IPS DF 6.9 (cell line): ENCODE measurements around the gene NRXN3.
"Not testable (repeated sequence)": the region's sequence is repeated elsewhere in the genome, so short reads cannot be mapped to it uniquely, and the experiment has no call there.

Experiments
- DNase-seq: peaks from one replicate; pipeline ENCODE4 v3.0.0-alpha.2; 2013; ENCODE audit warnings: low read depth, low spot score
- H3K27ac ChIP-seq: one replicate; pipeline ENCODE4 v1.5.1; 2013; ENCODE audit warnings: low read length, control low read depth
- H3K27me3 ChIP-seq: 2 replicates; pipeline ENCODE4 v1.6.1; 2013; ENCODE audit warnings: mild to moderate bottlenecking, low read length; ENCODE audit not compliant: control insufficient read depth, insufficient read depth
- H3K36me3 ChIP-seq: 2 replicates; pipeline ENCODE4 v1.6.1; 2013; ENCODE audit warnings: low read length; ENCODE audit not compliant: control insufficient read depth, insufficient read depth
- H3K4me1 ChIP-seq: 2 replicates; pipeline ENCODE4 v1.6.1; 2013; ENCODE audit warnings: low read length; ENCODE audit not compliant: control insufficient read depth, insufficient read depth
- H3K4me3 ChIP-seq: 2 replicates; pipeline ENCODE4 v1.5.1; 2013; ENCODE audit warnings: mild to moderate bottlenecking, low read length
- H3K9me3 ChIP-seq: 2 replicates; pipeline ENCODE4 v1.6.1; 2013; ENCODE audit warnings: low read length, inconsistent platforms; ENCODE audit not compliant: control insufficient read depth, insufficient read depth
- WGBS: extraction: QIAGEN DNeasy Blood & Tissue Kit; methylation state at CpG from one replicate; pipeline ENCODE4 v1.1.7; 2013; ENCODE audit warnings: mixed read lengths, missing lambda C conversion rate; ENCODE audit not compliant: insufficient read length, insufficient coverage; 5-methylcytosine and 5-hydroxymethylcytosine counted together

Gene NRXN3

DNA sequence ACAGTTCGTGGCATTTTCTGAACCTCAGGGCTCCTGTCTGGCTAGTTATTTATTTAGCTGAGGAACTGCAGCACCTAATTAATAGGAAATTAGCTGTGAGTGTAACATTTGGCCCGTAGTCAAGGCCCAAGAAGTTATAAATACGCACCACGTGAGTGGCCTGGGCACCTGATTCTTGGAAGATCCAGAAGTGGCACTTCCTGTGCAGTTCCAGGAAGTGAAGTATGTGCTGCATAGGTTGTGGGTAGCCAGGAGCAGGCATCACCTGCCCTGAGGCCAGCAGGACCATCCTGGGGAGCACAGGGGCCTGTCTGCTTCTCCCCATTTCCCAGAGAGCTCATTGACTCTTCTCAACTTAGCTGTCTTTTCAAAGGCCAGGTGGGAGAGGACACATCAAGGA lies 255.6 kb downstream of the NRXN3 start:
- Histone ChIP-seq H3K4me3 (no peak overlapping the region), H3K9me3 (no peaks in the 10 kb centered on the region), H3K36me3 (no peaks in the 10 kb centered on the region), H3K4me1 (no peaks in the 10 kb centered on the region), H3K27me3 (no peaks in the 10 kb centered on the region), H3K27ac (no peak overlapping the region)
- no peak for DNase-seq
- WGBS = no CpG with 5 or more reads among the region's 4 CpGs

DNA sequence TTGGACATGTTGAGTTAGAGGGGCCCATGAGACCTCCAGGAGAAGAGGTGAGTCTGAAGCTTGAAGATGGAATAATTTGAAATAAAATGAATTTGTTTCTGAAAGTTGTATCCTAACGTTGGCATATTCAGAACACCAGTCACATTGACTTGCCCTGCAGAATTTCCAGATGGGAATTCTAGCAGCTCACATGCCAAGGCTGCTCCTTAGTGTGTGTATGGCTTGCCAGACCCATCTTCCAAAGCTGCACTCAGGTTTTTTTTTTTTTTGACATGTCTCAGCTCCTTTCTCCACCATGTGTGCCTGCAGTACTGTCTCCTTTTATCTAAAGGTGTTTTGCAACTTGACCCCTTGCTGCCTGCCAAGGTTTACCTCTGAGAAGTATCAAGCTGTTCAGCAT lies 261.9 kb downstream of the NRXN3 start:
- Histone ChIP-seq H3K27me3 (no peaks in the 10 kb centered on the region), H3K4me3 (no peak overlapping the region), H3K4me1 (no peaks in the 10 kb centered on the region), H3K27ac (no peak overlapping the region), H3K36me3 (no peaks in the 10 kb centered on the region), H3K9me3 (no peaks in the 10 kb centered on the region)
- WGBS = no CpG with 5 or more reads among the region's 1 CpG
- no peak for DNase-seq

DNA sequence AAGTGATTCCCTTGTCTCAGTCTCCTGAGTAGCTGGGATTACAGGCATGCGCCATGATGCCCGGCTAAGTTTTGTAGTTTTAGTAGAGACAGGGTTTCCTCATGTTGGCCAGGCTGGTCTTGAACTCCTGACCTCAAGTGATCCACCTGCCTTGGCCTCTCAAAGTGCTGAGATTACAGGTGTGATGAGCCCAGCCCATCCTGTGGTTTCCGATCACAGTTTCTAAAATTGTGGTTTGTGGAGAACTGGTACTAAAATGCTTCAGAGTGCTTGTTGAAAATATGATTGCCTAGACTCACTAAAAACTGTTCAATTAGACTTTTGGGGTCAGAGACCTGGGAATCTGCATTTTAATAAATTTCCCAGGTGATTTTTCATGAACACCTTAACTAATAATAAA lies 267.3 kb downstream of the NRXN3 start:
- H3K4me3 ChIP-seq, DNase-seq, H3K27me3 ChIP-seq, H3K36me3 ChIP-seq, H3K9me3 ChIP-seq, H3K4me1 ChIP-seq, H3K27ac ChIP-seq: not testable (repeated sequence)
- WGBS = no CpG with 5 or more reads among the region's 3 CpGs

GRCh38 chr14:78440356-78440894 lies 270.3 kb downstream of the NRXN3 start:
- Histone ChIP-seq H3K4me3 (no peak overlapping the region), H3K36me3 (no peaks in the 10 kb centered on the region), H3K4me1 (no peaks in the 10 kb centered on the region), H3K27me3 (no peaks in the 10 kb centered on the region), H3K27ac (no peak overlapping the region), H3K9me3 (no peaks in the 10 kb centered on the region)
- no CpG with 5 or more reads among the region's 7 CpGs for WGBS
- DNase-seq = no peak

DNA sequence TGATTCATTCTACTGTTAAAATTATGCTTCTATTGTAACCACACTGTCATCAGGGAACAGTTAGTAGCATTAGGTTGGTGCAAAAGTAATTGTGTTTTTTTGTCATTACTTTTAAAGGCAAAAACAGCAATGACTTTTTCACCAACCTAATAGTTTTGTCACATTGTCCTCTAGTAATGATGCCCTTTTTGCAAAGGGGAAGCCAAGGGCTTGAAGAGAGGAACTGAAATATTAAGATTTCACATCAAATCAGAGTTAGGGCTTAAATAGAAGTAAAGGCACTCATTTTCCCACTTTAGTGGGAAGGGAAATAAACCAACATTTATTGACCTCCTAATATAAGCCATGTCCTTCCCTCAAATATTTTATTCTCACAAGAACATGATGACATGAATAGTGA lies 273.7 kb downstream of the NRXN3 start:
- DNase-seq = no peak
- Histone ChIP-seq H3K27me3 (no peaks in the 10 kb centered on the region), H3K4me1 (no peaks in the 10 kb centered on the region), H3K4me3 (no peak overlapping the region), H3K9me3 (no peaks in the 10 kb centered on the region), H3K36me3 (no peaks in the 10 kb centered on the region), H3K27ac (no peak overlapping the region)

GRCh38 chr14:78445275-78445674 lies 275.1 kb downstream of the NRXN3 start:
- no peaks in the 10 kb centered on the region for H3K27me3 ChIP-seq
- no peak for DNase-seq
- no peaks in the 10 kb centered on the region for H3K9me3 ChIP-seq
- H3K36me3 ChIP-seq = no peaks in the 10 kb centered on the region
- H3K27ac ChIP-seq = no peak overlapping the region
- H3K4me3 ChIP-seq = no peak overlapping the region
- WGBS = no CpG with 5 or more reads among the region's 3 CpGs
- no peaks in the 10 kb centered on the region for H3K4me1 ChIP-seq

DNA sequence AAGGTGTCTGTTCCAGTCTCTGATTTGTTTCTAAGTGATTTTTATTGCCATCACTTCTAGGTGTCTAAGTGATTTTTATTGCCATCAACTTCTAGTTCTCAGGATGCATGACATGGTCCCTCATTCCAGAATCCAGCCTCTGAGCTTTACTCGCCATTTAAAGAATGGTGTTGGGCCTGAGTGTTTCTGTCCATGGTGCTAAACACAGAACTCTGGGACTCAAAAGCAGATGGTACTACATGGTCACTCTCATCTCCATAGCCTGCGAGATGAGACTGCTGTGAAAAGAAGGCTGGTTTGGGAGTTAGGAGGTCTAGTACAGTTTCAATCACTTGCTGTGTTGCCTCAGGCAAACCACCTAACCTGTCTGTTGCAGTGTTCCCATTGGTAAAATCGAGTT lies 276.6 kb downstream of the NRXN3 start:
- H3K4me3 ChIP-seq = no peak overlapping the region
- no peaks in the 10 kb centered on the region for H3K27me3 ChIP-seq
- no peak for DNase-seq
- H3K9me3 ChIP-seq = no peaks in the 10 kb centered on the region
- no peak overlapping the region for H3K27ac ChIP-seq
- H3K36me3 ChIP-seq = no peaks in the 10 kb centered on the region
- no peaks in the 10 kb centered on the region for H3K4me1 ChIP-seq
- no CpG with 5 or more reads among the region's 3 CpGs for WGBS

GRCh38 chr14:78448164-78449094 lies 278.3 kb downstream of the NRXN3 start:
- no peaks in the 10 kb centered on the region for H3K27me3 ChIP-seq
- no CpG with 5 or more reads among the region's 13 CpGs for WGBS
- no peaks in the 10 kb centered on the region for H3K36me3 ChIP-seq
- peak; percentile 73 for DNase-seq
- H3K9me3 ChIP-seq = no peaks in the 10 kb centered on the region
- no peaks in the 10 kb centered on the region for H3K4me1 ChIP-seq
- no peak overlapping the region for H3K27ac ChIP-seq
- no peak overlapping the region for H3K4me3 ChIP-seq

DNA sequence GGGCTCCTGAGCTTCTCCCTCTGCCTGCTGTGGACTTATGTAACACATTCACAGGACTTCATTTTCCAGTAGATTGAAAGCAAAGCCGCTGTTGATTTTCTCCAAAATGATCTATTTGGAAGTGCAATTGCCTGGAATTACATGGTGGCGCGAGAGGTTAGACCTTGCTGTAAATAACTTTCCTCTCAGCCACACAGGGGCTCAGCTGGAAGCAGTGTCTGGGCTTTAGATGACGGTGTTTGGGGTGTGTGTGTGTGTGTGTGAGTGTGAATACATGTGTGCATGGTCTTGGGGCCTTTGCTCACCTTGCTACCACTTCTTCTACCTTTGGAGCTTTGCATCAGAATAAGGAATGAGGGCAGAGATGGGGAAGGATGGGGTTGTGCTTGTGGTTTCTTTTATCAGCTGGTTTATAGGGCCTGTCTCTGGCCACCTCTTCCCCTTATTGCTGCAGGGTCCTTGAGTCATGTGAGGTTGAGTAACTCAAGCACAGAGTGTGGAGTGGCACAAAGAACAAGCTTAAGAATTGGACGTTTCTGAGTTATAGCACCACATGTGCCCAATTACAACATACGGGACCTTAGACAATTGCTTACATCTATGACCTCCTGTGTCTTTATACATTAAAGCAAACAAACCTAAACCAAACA lies 280.6 kb downstream of the NRXN3 start:
- H3K9me3 ChIP-seq = no peaks in the 10 kb centered on the region
- no CpG with 5 or more reads among the region's 6 CpGs for WGBS
- H3K27me3 ChIP-seq = no peaks in the 10 kb centered on the region
- no peak for DNase-seq
- no peaks in the 10 kb centered on the region for H3K36me3 ChIP-seq
- H3K27ac ChIP-seq = no peak overlapping the region
- H3K4me1 ChIP-seq = no peaks in the 10 kb centered on the region
- no peak overlapping the region for H3K4me3 ChIP-seq

DNA sequence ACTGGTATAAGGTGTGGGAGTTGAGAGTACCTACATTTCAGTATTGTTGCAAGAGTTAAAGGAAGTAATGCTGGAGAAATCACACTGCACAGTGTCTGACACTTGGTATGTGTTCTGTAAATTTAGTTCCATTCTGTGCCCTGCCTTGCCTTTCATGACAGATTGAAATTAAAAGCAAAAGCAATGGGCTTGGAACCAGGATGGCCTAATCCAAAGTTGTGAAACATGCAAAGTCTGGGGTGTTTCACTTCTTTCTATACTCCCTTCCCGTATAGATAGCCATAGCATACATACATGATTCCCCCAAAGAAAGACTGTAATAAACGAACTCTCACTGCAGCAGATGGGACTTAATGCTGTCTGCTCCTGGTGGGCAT lies 281.1 kb downstream of the NRXN3 start:
- Histone ChIP-seq H3K4me3 (no peak overlapping the region), H3K4me1 (no peaks in the 10 kb centered on the region), H3K27me3 (no peaks in the 10 kb centered on the region), H3K9me3 (no peaks in the 10 kb centered on the region), H3K27ac (no peak overlapping the region), H3K36me3 (no peaks in the 10 kb centered on the region)
- no peak for DNase-seq
- WGBS = no CpG with 5 or more reads among the region's 2 CpGs
